SH-SY5Y (cell line): ENCODE measurements around the gene FTSJ1.

Experiments used
- GATA2 ChIP-seq: IDR thresholded peaks from 2 replicates; pipeline ENCODE4 v1.6.1; 2011; ENCODE audit warnings: mild to moderate bottlenecking, low read depth, low read length
- GATA3 ChIP-seq: IDR thresholded peaks from 2 replicates; pipeline ENCODE4 v1.6.1; 2011; ENCODE audit warnings: low read depth, mild to moderate bottlenecking, low read length, moderate library complexity

- TF ChIP-seq GATA2 = no peak
- TF ChIP-seq GATA3 = no peak
These were observed 12.0 kb downstream of the FTSJ1 start for GRCh38 chrX:48488034-48488433.
